Measurements from ENCODE around the gene PEF1.

Gene PEF1

GRCh38 chr1:31625561-31626222 is 19.0 kb downstream of the PEF1 start:
- TF ChIP-seq CTCF (IDR thresholded peaks at IDR 0.05) (no peak), ZFX (IDR thresholded peaks at IDR 0.05; ENCODE audit: borderline replicate concordance) (no peak)
- H3K27ac ChIP-seq: no peak overlapping the region

- H3K27ac ChIP-seq: no peak overlapping the region
- no peak for TF ChIP-seq ZFX (IDR thresholded peaks at IDR 0.05; ENCODE audit: borderline replicate concordance)
- no peak for TF ChIP-seq CTCF (IDR thresholded peaks at IDR 0.05)
These were observed 19.8 kb downstream of the PEF1 start for GRCh38 chr1:31624731-31625514.

GRCh38 chr1:31624309-31624708 is 20.4 kb downstream of the PEF1 start:
- H3K27ac ChIP-seq: no peak overlapping the region

GRCh38 chr1:31623365-31623764 is 21.3 kb downstream of the PEF1 start:
- no peak overlapping the region for H3K27ac ChIP-seq
- no peak for TF ChIP-seq ZFX (IDR thresholded peaks at IDR 0.05; ENCODE audit: borderline replicate concordance)

More at GRCh38 chr1:31624309-31624708, 20.4 kb downstream of the PEF1 start:
- TF ChIP-seq CTCF (IDR thresholded peaks at IDR 0.05) (no peak), ZFX (IDR thresholded peaks at IDR 0.05; ENCODE audit: borderline replicate concordance) (no peak)

GRCh38 chr1:31621847-31622730 is 22.6 kb downstream of the PEF1 start:
- TF ChIP-seq ZFX (IDR thresholded peaks at IDR 0.05; ENCODE audit: borderline replicate concordance) (no peak), CTCF (IDR thresholded peaks at IDR 0.05) (no peak)
- H3K27ac ChIP-seq: no peak overlapping the region

GRCh38 chr1:31621498-31621820 is 23.2 kb downstream of the PEF1 start:
- TF ChIP-seq CTCF (IDR thresholded peaks at IDR 0.05) (no peak), ZFX (IDR thresholded peaks at IDR 0.05; ENCODE audit: borderline replicate concordance) (no peak)
- no peak overlapping the region for H3K27ac ChIP-seq

- no peak for TF ChIP-seq CTCF (IDR thresholded peaks at IDR 0.05)
- TF ChIP-seq ZFX (IDR thresholded peaks at IDR 0.05; ENCODE audit: borderline replicate concordance): no peak
- H3K27ac ChIP-seq: no peak overlapping the region
These were observed 23.8 kb downstream of the PEF1 start for GRCh38 chr1:31620631-31621497.

Data from 22Rv1 (cell line).